HepG2 (cell line): Measurements from ENCODE around the gene CMIP. TPM values are rescaled to one million over a fixed set of nuclear protein-coding genes. Genes with fewer than 3 reads are reported as not detected.

Source experiments
- ATAD3A ChIP-seq: sonication (generic); formaldehyde crosslinking; IDR thresholded peaks from 2 replicates; pipeline ENCODE4 v1.4.0; 2020; ENCODE audit warnings: missing genetic modification reagents
- ATRX ChIP-seq: sonication (generic); formaldehyde crosslinking; IDR thresholded peaks from 2 replicates; pipeline ENCODE4 v1.4.0; 2020; ENCODE audit warnings: missing genetic modification reagents, borderline replicate concordance
- BATF2 ChIP-seq: sonication (generic); formaldehyde crosslinking; IDR thresholded peaks from 2 replicates; pipeline ENCODE4 v1.8.0; 2022; ENCODE audit warnings: mild to moderate bottlenecking, missing genetic modification reagents, moderate library complexity
- CREBL2 ChIP-seq: sonication (generic); formaldehyde crosslinking; IDR thresholded peaks from 2 replicates; pipeline ENCODE4 v1.8.1; 2023; ENCODE audit warnings: missing genetic modification reagents, mild to moderate bottlenecking, borderline replicate concordance
- GZF1 ChIP-seq: sonication (generic); formaldehyde crosslinking; IDR thresholded peaks from 2 replicates; pipeline ENCODE4 v1.5.1; 2020; ENCODE audit warnings: mild to moderate bottlenecking, missing genetic modification reagents
- HIVEP1 ChIP-seq: sonication (generic); formaldehyde crosslinking; IDR thresholded peaks from 2 replicates; pipeline ENCODE4 v1.4.0; 2020; ENCODE audit warnings: mild to moderate bottlenecking, missing genetic modification reagents
- IKZF4 ChIP-seq: sonication (generic); formaldehyde crosslinking; IDR thresholded peaks from 2 replicates; pipeline ENCODE4 v1.5.1; 2020; ENCODE audit warnings: borderline replicate concordance, mild to moderate bottlenecking, low read depth, missing genetic modification reagents; ENCODE audit errors: not compliant biosample characterization
- MZF1 ChIP-seq: sonication (generic); formaldehyde crosslinking; IDR thresholded peaks from 2 replicates; pipeline ENCODE4 v1.8.1; 2023; ENCODE audit warnings: mild to moderate bottlenecking, missing genetic modification reagents, borderline replicate concordance
- PRDM15 ChIP-seq: sonication (generic); formaldehyde crosslinking; IDR thresholded peaks from 2 replicates; pipeline ENCODE4 v1.4.0; 2020; ENCODE audit warnings: missing genetic modification reagents
- RFX5 ChIP-seq: IDR thresholded peaks from 2 replicates; pipeline ENCODE4 v1.6.1; 2011; ENCODE audit warnings: low read depth, low read length, improper control_type of control experiment
- RFXANK ChIP-seq: IDR thresholded peaks from 2 replicates; pipeline ENCODE4 v1.6.1; 2016
- TSC22D2 ChIP-seq: sonication (generic); formaldehyde crosslinking; IDR thresholded peaks from 2 replicates; pipeline ENCODE4 v1.5.1; 2020; ENCODE audit warnings: missing genetic modification reagents, mild to moderate bottlenecking, borderline replicate concordance
- ZBTB2 ChIP-seq: sonication (generic); formaldehyde crosslinking; IDR thresholded peaks from 2 replicates; pipeline ENCODE4 v1.8.0; 2022; ENCODE audit warnings: low read depth, missing genetic modification reagents
- ZBTB20 ChIP-seq: sonication (generic); formaldehyde crosslinking; IDR thresholded peaks from 2 replicates; pipeline ENCODE4 v1.8.1; 2023; ENCODE audit warnings: missing genetic modification reagents, low read depth, mild to moderate bottlenecking, borderline replicate concordance
- ZNF17 ChIP-seq: sonication (generic); formaldehyde crosslinking; IDR thresholded peaks from 2 replicates; pipeline ENCODE4 v1.5.0; 2020; ENCODE audit warnings: mild to moderate bottlenecking, missing genetic modification reagents
- ZNF263 ChIP-seq: sonication (generic); formaldehyde crosslinking; IDR thresholded peaks from 2 replicates; pipeline ENCODE4 v1.4.0; 2020; ENCODE audit warnings: missing genetic modification reagents
- ZNF275 ChIP-seq: sonication (generic); formaldehyde crosslinking; IDR thresholded peaks from 2 replicates; pipeline ENCODE4 v1.8.0; 2022; ENCODE audit warnings: missing genetic modification reagents, mild to moderate bottlenecking, inconsistent platforms, borderline replicate concordance
- ZNF780A ChIP-seq: sonication (generic); formaldehyde crosslinking; IDR thresholded peaks from 2 replicates; pipeline ENCODE4 v1.8.0; 2022; ENCODE audit warnings: mild to moderate bottlenecking, missing genetic modification reagents, moderate library complexity
- ZNF781 ChIP-seq: sonication (generic); formaldehyde crosslinking; IDR thresholded peaks from 2 replicates; pipeline ENCODE4 v1.5.1; 2020; ENCODE audit warnings: borderline replicate concordance, mild to moderate bottlenecking, missing genetic modification reagents; ENCODE audit errors: not compliant biosample characterization
- ZSCAN25 ChIP-seq: sonication (generic); formaldehyde crosslinking; IDR thresholded peaks from 2 replicates; pipeline ENCODE4 v1.8.0; 2022; ENCODE audit warnings: mild to moderate bottlenecking, missing genetic modification reagents
- polyA plus RNA-seq, 8 experiments: library from polyadenylated mRNA; depleted of rRNA in 3 of 8; stranded (reverse) in 7 of 8; unstranded in 1 of 8; fragments of >200 nt; fragmentation: Illumina TruSeq in 4 of 8; extraction: Trizol in 4 of 8; gene quantifications; 2 replicates each; pipeline versions ENCODE4 v1.2.1 to v1.2.3, GENCODE V29; 2011 to 2016; ENCODE audit warnings: low read depth in 4 of 8, missing spikeins in 1 of 8, mixed read lengths in 1 of 8; ENCODE audit not compliant: insufficient read depth in 1 of 8
- total RNA-seq, 5 experiments: library from RNA; depleted of rRNA; stranded (reverse); fragments of >200 nt; fragmentation: Illumina TruSeq; extraction: Trizol; gene quantifications; 2 replicates each; pipeline ENCODE4 v1.2.3, GENCODE V29; 2016; ENCODE audit warnings: low read depth in 1 of 5
- TF ChIP-seq, protein P1 (sequence below): sonication (generic); formaldehyde crosslinking; IDR thresholded peaks from 2 replicates; pipeline ENCODE4 v1.8.1; 2023; ENCODE audit warnings: mild to moderate bottlenecking, moderate library complexity, missing genetic modification reagents

CMIP gene
- total and polyA plus RNA-seq, 2 of the 13 experiments (the other 11 are each of a cell fraction or from before 2014, with no cell fraction given) = 10.9 to 18.1 TPM

GRCh38 chr16:81429045-81429521, 15.5 kb upstream of the CMIP start (continued):
- TF ChIP-seq, protein P1, sequence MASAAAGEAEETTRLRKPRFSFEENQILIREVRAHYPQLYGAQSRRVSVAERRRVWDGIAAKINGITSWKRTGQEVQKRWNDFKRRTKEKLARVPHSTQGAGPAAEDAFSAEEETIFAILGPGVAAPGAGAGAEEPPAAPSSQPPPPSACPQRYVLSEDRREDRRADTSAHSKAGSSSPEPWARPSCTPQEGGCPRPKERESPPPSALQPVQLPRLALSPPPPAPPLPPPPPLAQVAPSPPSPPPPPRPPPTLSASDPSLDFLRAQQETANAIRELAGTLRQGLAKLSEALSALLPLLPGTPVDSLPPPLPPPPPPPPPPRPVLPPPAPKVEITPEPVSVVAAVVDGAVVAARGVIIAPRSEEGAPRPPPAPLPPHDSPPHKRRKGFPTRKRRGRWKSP = no peak
- TF ChIP-seq ZSCAN25 (CRISPR knock-in tag) (no peak), TSC22D2 (CRISPR knock-in tag) (no peak), ZBTB20 (CRISPR knock-in tag) (no peak), IKZF4 (CRISPR knock-in tag) (no peak), HIVEP1 (CRISPR knock-in tag) (0 out of 2 replicates have a peak, but pooled peaks have one; percentile 27), ZNF275 (CRISPR knock-in tag) (no peak), GZF1 (CRISPR knock-in tag) (no peak), ATAD3A (CRISPR knock-in tag) (no peak), ZBTB2 (no peak), MZF1 (CRISPR knock-in tag) (no peak), RFX5 (no peak), BATF2 (CRISPR knock-in tag) (no peak), PRDM15 (CRISPR knock-in tag) (no peak), ATRX (CRISPR knock-in tag) (no peak), ZNF781 (CRISPR knock-in tag) (no peak), CREBL2 (CRISPR knock-in tag) (no peak), ZNF17 (CRISPR knock-in tag) (no peak), RFXANK (CRISPR knock-in tag) (no peak), ZNF780A (CRISPR knock-in tag) (no peak), ZNF263 (CRISPR knock-in tag) (no peak)
